B cell (primary cell): Measurements from ENCODE around the gene MYL6B. TPM values are rescaled to one million over a fixed set of nuclear protein-coding genes. Genes with fewer than 3 reads are reported as not detected.

Experiments used
- ATAC-seq: fragments of 200-7000 bp; cut with Tn5 transposase; one replicate; pipeline ENCODE4 v1.10.0; 2021; ENCODE audit warnings: low read depth, mild to moderate bottlenecking, moderate number of reproducible peaks, moderate library complexity
- CTCF ChIA-PET: fragments of 350-600 bp; sonication (Branson Sonifier 250); formaldehyde crosslinking; loops from one replicate; lab custom pipeline; 2021; ENCODE audit warnings: antibody characterized with exemption, inconsistent platforms; lab: Charles Lee
- POLR2A ChIA-PET: fragments of 350-600 bp; sonication (Branson Sonifier 250); formaldehyde crosslinking; loops from one replicate; lab custom pipeline; 2021; ENCODE audit warnings: antibody characterized with exemption; lab: Charles Lee
- DNase-seq: peaks from one replicate; pipeline ENCODE4 v3.0.0; 2013
- H2AFZ ChIP-seq: 2 replicates; pipeline ENCODE4 v1.6.1; 2012; ENCODE audit warnings: mild to moderate bottlenecking, low read depth, low read length; ENCODE audit not compliant: insufficient read depth, poor library complexity, severe bottlenecking
- H3K27ac ChIP-seq, 2 donors: 1 replicate in 1 of 2; 2 replicates in 1 of 2; pipeline ENCODE4 v1.5.1; 2012 to 2013; ENCODE audit warnings: low read length in 2 of 2, mild to moderate bottlenecking in 2 of 2, moderate library complexity in 1 of 2
- H3K27me3 ChIP-seq, 4 experiments: fragments of 200-600 bp in 1 of 4; sonication (generic) in 1 of 4; replicated peaks in 1 of 4; 1 replicate in 2 of 4; 2 replicates in 2 of 4; pipeline versions ENCODE4 v1.6.1 to v1.7.0; 2013 to 2016; ENCODE audit warnings: low read length in 3 of 4, mild to moderate bottlenecking in 2 of 4, mixed read lengths in 1 of 4, moderate library complexity in 1 of 4; ENCODE audit not compliant: insufficient read depth in 4 of 4, control insufficient read depth in 3 of 4; ENCODE audit errors: control extremely low read depth in 1 of 4
- H3K36me3 ChIP-seq, 2 experiments: replicated peaks in 1 of 2; 1 replicate in 1 of 2; 2 replicates in 1 of 2; pipeline versions ENCODE4 v1.6.1 to v1.7.1; 2013; ENCODE audit warnings: low read length in 1 of 2; ENCODE audit not compliant: insufficient read depth in 2 of 2, control insufficient read depth in 1 of 2; ENCODE audit errors: control extremely low read depth in 1 of 2, extremely low read depth in 1 of 2
- H3K4me1 ChIP-seq, 2 donors: fragments of 200-600 bp in 1 of 2; sonication (generic) in 1 of 2; 1 replicate in 1 of 2; 2 replicates in 1 of 2; pipeline versions ENCODE4 v1.5.1 to v1.6.1; 2013 to 2017; ENCODE audit warnings: low read length in 2 of 2; ENCODE audit not compliant: control insufficient read depth in 2 of 2, insufficient read depth in 2 of 2
- H3K4me2 ChIP-seq: replicated peaks from 2 replicates; pipeline ENCODE3; 2012; ENCODE audit warnings: mild to moderate bottlenecking, low read depth, low read length; ENCODE audit not compliant: poor library complexity, severe bottlenecking
- H3K4me3 ChIP-seq, 5 experiments: fragments of 200-600 bp in 1 of 5; sonication (generic) in 1 of 5; 1 replicate in 3 of 5; 2 replicates in 2 of 5; pipeline versions ENCODE4 v1.5.1 to v1.7.0; 2011 to 2016; ENCODE audit warnings: low read length in 4 of 5, mild to moderate bottlenecking in 4 of 5, low read depth in 2 of 5, control low read depth in 1 of 5, moderate library complexity in 1 of 5; ENCODE audit not compliant: insufficient read depth in 1 of 5; ENCODE audit errors: control extremely low read depth in 1 of 5, extremely low read depth in 1 of 5
- H3K79me2 ChIP-seq: fragments of 200-600 bp; sonication (generic); one replicate; pipeline ENCODE4 v1.6.0; 2016; ENCODE audit warnings: low read length; ENCODE audit not compliant: control insufficient read depth, insufficient read depth
- H3K9ac ChIP-seq: fragments of 200-600 bp; sonication (generic); 2 replicates; pipeline ENCODE4 v1.6.1; 2017; ENCODE audit warnings: mild to moderate bottlenecking, low read length, moderate library complexity
- H3K9me3 ChIP-seq, 3 donors: one replicate each; pipeline versions ENCODE4 v1.6.1 to v1.7.1; 2013; ENCODE audit warnings: low read length in 2 of 3; ENCODE audit not compliant: control insufficient read depth in 2 of 3, insufficient read depth in 1 of 3; ENCODE audit errors: control extremely low read depth in 1 of 3
- H4K20me1 ChIP-seq: 2 replicates; pipeline ENCODE4 v1.6.0; 2012; ENCODE audit warnings: mild to moderate bottlenecking, low read length; ENCODE audit not compliant: insufficient read depth, control insufficient read depth, poor library complexity, severe bottlenecking
- H3K27ac Mint-ChIP-seq: one replicate; pipeline ENCODE4 v1.8.0; 2021; ENCODE audit warnings: mixed read lengths
- H3K27me3 Mint-ChIP-seq: one replicate; pipeline ENCODE4 v1.8.0; 2021; ENCODE audit warnings: mixed read lengths
- H3K4me1 Mint-ChIP-seq: one replicate; pipeline ENCODE4 v1.8.0; 2021; ENCODE audit warnings: mixed read lengths
- H3K4me3 Mint-ChIP-seq: one replicate; pipeline ENCODE4 v1.8.0; 2021; ENCODE audit warnings: mixed read lengths
- H3K9me3 Mint-ChIP-seq: one replicate; pipeline ENCODE4 v1.8.0; 2022; ENCODE audit warnings: mixed read lengths; ENCODE audit not compliant: insufficient read depth
- CTCF ChIP-seq: fragments of 200-600 bp; IDR thresholded peaks from one replicate; pipeline ENCODE4 v1.8.0; 2022; ENCODE audit warnings: antibody characterized with exemption, mild to moderate bottlenecking
- EZH2 ChIP-seq: IDR thresholded peaks from 2 replicates; pipeline ENCODE4 v1.6.1; 2012; ENCODE audit warnings: borderline replicate concordance, low read depth, mild to moderate bottlenecking, moderate library complexity, low read length; ENCODE audit not compliant: insufficient read depth, poor library complexity, severe bottlenecking
- WGBS: methylation state at CpG from one replicate; pipeline ENCODE4 v1.1.5; 2013; ENCODE audit warnings: missing lambda C conversion rate; ENCODE audit not compliant: insufficient coverage; 5-methylcytosine and 5-hydroxymethylcytosine counted together
- intact Hi-C: fragments of 100-400 bp; cut with micrococcal nuclease; formaldehyde crosslinking; loops from one replicate; pipeline ENCODE4 v1.10.0; 2022
- polyA plus RNA-seq: library from polyadenylated mRNA; depleted of rRNA; stranded (reverse); fragments of >200 nt; gene quantifications from 2 replicates; pipeline ENCODE4 v1.2.3, GENCODE V29; 2012
- total RNA-seq, 2 donors: library from RNA; stranded (reverse); fragments of 120-200 nt in 1 of 2; gene quantifications; 1 replicate in 1 of 2; 2 replicates in 1 of 2; pipeline versions ENCODE4 v1.2.3 to v1.2.4, GENCODE V29; 2013 to 2022

MYL6B gene
- total and polyA plus RNA-seq, 2 donors (not counting 1 experiment from before 2014, with no cell fraction given) = 25.7 to 27.8 TPM

- H3K36me3 ChIP-seq = peaks cover 0 to 31% of the 10 kb centered on the region in 2 experiments
- no peak for TF ChIP-seq EZH2
- TF ChIP-seq CTCF = peak; percentile 69
- H3K9me3 ChIP-seq = no peaks in the 10 kb centered on the region
- peak overlapping the region; percentile 79 for H2AFZ ChIP-seq
- Mint-ChIP-seq H3K4me1 (peaks cover 43% of the 10 kb centered on the region), H3K9me3 (no peaks in the 10 kb centered on the region), H3K27ac (peak overlapping the region; percentile 99), H3K4me3 (peak overlapping the region; percentile 99), H3K27me3 (no peaks in the 10 kb centered on the region)
- H3K27me3 ChIP-seq = no peaks in the 10 kb centered on the region
- H3K4me3 ChIP-seq = no peak overlapping the region
- WGBS = 0% methylated on average over 2 of the region's 2 CpGs
- CTCF ChIA-PET = interaction anchor here (0.7 to 13.8 kb wide), 24 partner anchors 8 to 348 kb away, joined by 3 to 247 read pairs (median 5); partner anchors contain the start of genes ANKRD52, COQ10A, ESYT1 and PA2G4
- intact Hi-C loops = loop anchor here (1.0 to 5.0 kb wide), 10 partner anchors 38 to 1633 kb away; partner anchors contain the start of genes CDK4, COQ10A, DNAJC14 and MBD6
- ATAC-seq = no peak
- H3K4me1 ChIP-seq = peaks cover 17 to 30% of the 10 kb centered on the region in 2 donors
- peaks cover 4% of the 10 kb centered on the region for H4K20me1 ChIP-seq
- peak overlapping the region; percentile 79 for H3K9ac ChIP-seq
- H3K27ac ChIP-seq = peak overlapping the region; percentile 85 to 94
- H3K79me2 ChIP-seq = peaks cover 60% of the 10 kb centered on the region
- DNase-seq = peak; percentile 76
- POLR2A ChIA-PET = interaction anchor here (1.9 to 3.8 kb wide), 4 partner anchors 8 to 241 kb away, joined by 7 to 49 read pairs (median 26); partner anchors contain the start of genes ESYT1, RNF41, SMARCC2 and STAT2
- peak overlapping the region; percentile 85 for H3K4me2 ChIP-seq
These were observed 33.0 kb upstream of the MYL6B start for GRCh38 chr12:56119361-56119796.

- Histone ChIP-seq H3K4me1 (peaks cover 24 to 33% of the 10 kb centered on the region in 2 donors), H3K36me3 (peaks cover 0 to 31% of the 10 kb centered on the region in 2 experiments), H3K27me3 (no peaks in the 10 kb centered on the region), H4K20me1 (peaks cover 4% of the 10 kb centered on the region), H3K4me3 (no peak overlapping the region), H3K79me2 (peaks cover 60% of the 10 kb centered on the region), H3K9ac (no peak overlapping the region), H3K4me2 (no peak overlapping the region), H2AFZ (no peak overlapping the region), H3K27ac (no peak overlapping the region), H3K9me3 (no peaks in the 10 kb centered on the region)
- ChIA-PET POLR2A (interaction anchor here (3.8 kb wide), 1 partner anchor 8 kb away, joined by 49 read pairs; the partner anchor contains the start of gene ESYT1), CTCF (interaction anchor here (0.7 to 13.8 kb wide), 14 partner anchors 8 to 344 kb away, joined by 3 to 247 read pairs (median 5); partner anchors contain the start of genes COQ10A, ESYT1, RNF41 and SMARCC2)
- intact Hi-C loops = no loop called here
- ATAC-seq = no peak
- no peak overlapping the region for H3K4me3 Mint-ChIP-seq
- no peaks in the 10 kb centered on the region for H3K27me3 Mint-ChIP-seq
- peaks cover 46% of the 10 kb centered on the region for H3K4me1 Mint-ChIP-seq
- no peak overlapping the region for H3K27ac Mint-ChIP-seq
- DNase-seq = no peak
- no peaks in the 10 kb centered on the region for H3K9me3 Mint-ChIP-seq
- WGBS = 99% methylated on average over 17 of the region's 17 CpGs
- TF ChIP-seq CTCF (no peak), EZH2 (no peak)
These were observed 32.1 kb upstream of the MYL6B start for GRCh38 chr12:56120158-56120846.
